Thyroid gland (tissue), 4 donors: ENCODE results near the gene LRMDA.

Experiments
- CTCF ChIP-seq, 6 experiments: fragments of 200-600 bp in 3 of 6; fragments of 450-650 bp in 3 of 6; sonication (generic) in 3 of 6; IDR thresholded peaks; one replicate each; pipeline ENCODE4 v1.5.1; 2016 to 2019; ENCODE audit warnings: antibody characterized with exemption in 6 of 6, mild to moderate bottlenecking in 2 of 6, inconsistent platforms in 1 of 6, moderate library complexity in 1 of 6
- POLR2A ChIP-seq, 2 donors: fragments of 450-650 bp; IDR thresholded peaks; one replicate each; pipeline ENCODE4 v1.6.1; 2017; ENCODE audit warnings: antibody characterized with exemption in 2 of 2, mild to moderate bottlenecking in 2 of 2, moderate library complexity in 1 of 2

- TF ChIP-seq CTCF (IDR thresholded peaks at IDR 0.05) (no peak), POLR2A (IDR thresholded peaks at IDR 0.05) (no peak)
Measured at GRCh38 chr10:76108563-76109359, 677.3 kb downstream of the LRMDA start.
